Stimulated activated CD4-positive, alpha-beta T cell treated with anti-CD3 and anti-CD28 coated beads, Interleukin-15, amount 100 ng/mL, for 48 hours (primary cell): ENCODE data around the gene IRX2.

ENCODE experiments used
- DNase-seq, 2 donors: peaks; one replicate each; pipeline ENCODE4 v3.0.0-alpha.2; 2020; ENCODE audit warnings: low read depth in 2 of 2

IRX2 gene

DNA sequence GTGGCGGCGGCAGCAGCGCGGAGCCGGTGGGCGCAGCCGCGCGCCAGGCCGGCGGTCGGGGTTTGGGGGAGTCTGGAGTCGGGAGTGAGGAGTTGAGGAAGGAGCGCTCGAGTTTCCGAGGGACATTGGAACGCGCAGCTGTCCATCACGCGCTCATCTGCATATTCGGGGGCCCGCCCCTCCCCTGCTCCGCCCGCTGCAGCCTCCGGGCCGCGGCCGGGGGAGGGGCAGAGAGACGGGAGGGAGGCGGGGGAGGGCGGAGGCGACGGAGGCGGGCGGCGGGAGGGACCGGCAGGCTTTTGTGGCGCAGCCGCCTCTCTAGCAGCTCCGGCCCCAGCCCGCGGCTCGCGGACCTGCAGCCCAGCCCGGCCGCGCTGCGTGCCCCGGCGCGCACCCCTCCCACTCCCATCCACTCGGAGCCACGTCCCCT lies at the start of gene IRX2:
TSS of gene IRX2 (minus strand) at position 86 of the 430 bp plus-strand sequence. CDS start 264 bp downstream, outside the sequence.
- no peak for DNase-seq

DNA sequence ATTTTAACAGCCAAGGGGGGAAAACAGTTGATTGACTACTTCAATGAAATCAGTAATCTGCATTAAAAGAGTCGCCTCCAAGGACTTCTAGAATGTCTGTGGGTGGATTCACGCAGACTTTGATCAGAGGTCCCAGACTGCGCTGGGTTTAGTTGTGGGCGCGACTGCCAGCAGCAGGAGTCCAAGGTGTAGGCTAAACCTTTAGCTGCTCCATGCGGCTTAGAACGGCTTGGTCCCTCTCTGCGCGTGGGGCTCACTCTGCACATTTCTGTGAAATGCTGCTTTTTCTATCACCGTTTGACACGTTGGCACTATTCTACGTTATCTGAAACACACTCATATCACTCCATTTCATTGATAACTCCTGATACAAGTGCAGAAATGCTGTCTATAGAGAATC lies 48.6 kb upstream of the IRX2 start:
- DNase-seq: no peak

DNA sequence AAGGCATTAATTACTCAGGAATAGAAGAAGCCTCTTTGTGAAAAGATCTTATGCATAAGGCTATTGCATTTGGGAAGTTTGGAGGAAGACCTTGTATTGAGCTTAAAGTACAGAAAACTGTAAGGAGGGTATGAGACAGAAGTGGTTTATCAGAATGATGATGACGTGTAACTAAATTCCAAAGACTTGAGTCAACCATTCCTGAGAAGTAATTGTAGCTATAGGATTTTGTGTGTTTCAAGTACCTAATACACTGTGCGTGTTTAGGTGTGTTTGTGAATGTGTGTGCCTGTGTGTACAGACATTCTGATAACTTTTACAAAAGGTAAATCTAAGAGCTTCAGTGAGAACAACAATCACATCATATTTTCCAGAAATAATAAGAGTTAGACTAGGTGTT lies 46.5 kb upstream of the IRX2 start:
- no peak for DNase-seq

DNA sequence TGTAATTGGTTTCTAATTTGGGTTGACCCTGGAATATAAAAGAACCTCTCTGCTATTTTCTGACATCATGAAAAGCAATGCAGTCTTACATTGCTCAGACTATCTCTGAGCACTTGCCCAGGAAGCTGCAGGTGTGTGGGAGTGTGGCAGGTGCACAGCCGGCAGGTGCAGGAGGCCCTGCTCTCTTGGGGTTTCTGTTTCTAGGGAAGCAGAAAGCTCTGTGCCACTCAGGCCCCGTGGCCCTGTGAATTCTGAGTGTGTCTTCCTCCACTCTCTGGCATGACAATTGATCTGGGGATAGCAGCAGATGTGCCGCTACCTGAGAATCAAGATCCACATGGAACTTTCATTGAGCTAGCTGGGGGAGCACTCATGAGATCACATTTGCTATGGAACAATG lies 45.7 kb upstream of the IRX2 start:
- DNase-seq: no peak

DNA sequence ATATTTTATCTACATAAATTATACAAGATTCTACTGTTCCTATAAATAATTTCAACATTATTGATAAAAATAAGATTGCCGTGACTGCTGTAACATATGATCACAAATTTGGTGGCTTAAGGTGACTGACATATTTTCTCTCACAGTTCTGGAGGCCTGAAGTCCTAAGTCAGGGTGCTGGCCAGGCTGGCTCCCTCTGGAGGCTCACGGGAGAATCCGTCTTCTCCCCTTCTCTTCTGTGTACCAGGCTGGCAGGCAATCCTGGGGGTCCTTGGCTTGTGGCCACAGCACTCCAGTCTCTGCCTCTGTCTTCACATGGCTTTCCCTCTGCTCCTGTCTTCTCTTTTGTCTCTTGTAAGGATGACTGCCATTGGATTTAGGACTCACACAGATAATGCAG lies 31.7 kb upstream of the IRX2 start:
- DNase-seq: no peak

DNA sequence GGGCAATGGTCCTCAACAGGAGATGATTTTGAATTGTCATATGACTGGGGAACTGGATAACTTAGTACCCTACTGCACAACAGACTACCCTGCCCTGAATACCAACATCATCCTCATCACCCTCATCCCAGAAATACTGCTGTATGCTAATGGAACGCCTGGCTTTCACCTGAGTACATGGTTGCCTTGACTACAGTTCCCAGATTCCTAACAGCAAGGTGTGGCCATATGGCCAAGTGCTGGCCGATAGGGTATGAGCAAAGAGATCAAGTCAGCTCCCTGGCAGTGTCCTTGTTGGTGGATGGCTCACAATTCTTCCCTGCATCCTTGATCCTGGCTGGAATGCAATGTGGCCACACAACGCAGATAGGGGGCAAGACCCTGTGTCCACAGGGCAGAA lies 31.2 kb upstream of the IRX2 start:
- no peak for DNase-seq

DNA sequence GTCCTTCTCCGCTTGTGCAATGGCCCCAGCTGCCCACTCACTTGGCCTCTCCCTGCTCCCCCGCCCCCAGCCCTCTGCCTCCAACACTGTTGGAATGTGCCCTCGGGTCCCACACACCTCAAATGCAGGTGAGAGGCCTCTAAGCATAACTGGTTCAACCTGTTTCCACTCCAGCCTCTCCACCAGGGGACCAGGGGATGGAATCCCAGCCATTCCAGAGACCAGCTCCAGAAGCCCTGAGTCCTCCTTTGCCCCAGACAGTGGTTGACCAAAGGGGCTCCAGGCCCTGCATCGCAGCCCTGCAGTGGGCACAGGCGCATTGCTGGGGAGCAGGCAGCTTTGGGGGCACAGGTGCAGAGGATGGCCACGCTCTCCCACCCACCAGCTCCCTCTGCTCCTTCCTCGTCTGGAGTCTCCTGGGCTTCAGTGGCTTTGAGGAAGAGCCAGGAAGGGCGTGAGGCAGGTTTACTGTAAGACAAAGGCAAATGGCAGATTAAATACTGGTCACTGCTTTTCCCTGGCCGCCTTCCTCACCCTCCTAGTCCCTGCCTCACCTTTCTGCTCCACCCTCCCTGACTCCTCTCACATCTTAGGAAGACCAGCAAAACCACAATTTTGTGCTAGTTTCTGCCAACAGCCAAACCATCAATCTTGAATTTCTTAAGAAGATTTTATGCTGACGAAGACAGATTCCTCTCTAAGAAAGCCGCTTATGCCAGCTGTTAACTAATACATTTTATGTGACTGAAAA lies 29.1 kb upstream of the IRX2 start:
- DNase-seq: no peak

DNA sequence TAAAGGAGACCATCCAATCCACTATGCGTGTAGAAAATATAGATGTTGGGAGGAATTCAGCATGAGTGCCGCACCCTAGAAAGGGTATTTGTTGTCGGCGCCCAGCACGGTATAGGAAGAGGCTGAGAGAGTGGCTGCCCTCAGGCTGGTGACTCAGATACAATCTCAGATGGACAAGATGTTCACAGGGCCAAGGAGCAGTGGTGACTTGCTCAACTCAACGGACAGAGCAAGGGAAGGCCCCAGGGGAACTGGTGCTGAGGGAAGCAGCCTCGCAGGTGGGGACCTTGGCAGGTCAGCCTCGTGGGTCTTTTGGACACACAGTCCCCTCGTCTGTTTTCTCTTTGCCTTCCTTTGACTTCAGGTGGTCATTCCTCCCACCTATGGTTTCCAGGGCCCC lies 28.0 kb upstream of the IRX2 start:
- no peak for DNase-seq

DNA sequence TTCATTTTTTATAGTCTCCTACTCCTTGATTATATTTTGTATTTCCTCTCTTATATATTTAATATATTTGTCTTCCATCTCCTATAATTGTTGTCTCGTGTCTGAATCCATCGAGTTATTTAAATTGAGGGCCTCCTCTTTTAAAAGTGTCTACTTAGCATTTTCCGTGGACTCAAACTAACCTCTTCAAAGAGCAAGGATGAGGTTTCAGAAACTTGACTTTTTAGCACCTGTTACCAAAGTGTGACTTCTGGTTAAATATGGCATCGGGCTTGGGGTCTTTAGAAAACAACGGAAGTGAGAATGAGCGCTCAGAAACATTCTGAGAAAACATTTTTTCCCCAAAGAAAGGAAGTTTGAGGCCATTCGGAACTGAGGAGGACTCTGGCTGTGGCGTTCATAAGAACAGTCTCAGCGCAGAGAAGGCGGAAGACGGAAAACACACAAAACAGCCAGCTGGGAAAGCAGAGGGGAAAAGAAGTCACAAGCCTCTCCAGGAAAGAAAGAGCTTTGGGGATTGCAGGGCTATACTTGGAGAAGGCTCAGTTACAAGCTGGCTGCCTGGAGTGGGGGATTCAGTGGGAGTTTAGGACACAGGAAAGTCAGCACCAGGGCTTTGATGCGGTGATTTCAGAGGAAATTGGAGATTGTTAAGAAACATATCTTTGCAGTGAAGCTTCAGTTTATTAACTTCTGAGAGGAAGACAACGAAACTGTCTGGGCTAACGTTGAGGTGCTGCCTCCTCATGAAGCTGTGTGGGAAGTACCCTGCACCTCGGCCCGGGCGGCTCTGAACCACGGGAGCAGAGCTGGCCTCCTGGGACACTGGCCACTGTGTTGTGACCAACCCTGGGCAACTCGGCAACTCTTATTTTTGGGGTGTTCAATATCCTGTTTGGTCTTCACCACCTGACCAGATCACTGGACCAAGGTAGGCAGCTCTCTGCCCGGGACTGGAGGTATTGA lies 25.1 kb upstream of the IRX2 start:
- DNase-seq: no peak

DNA sequence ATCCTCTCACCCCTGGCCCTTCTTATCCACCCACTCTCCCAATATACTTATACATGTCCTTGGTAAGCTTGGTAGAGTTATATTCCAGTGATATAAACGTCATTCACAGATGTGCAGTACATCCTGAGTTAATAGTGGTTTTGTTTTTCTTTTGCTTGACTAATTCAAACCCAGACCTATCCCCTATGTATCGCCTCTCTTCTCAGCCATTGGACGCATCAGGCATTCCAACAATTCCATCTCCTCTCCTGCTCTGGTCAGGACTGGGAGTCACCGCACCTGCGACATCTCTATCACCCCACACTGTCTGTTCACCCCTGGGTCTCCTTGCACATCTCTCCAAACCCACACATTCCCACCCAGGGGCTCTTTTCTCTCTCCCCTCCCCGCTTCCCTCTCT lies 21.9 kb upstream of the IRX2 start:
- DNase-seq: no peak

DNA sequence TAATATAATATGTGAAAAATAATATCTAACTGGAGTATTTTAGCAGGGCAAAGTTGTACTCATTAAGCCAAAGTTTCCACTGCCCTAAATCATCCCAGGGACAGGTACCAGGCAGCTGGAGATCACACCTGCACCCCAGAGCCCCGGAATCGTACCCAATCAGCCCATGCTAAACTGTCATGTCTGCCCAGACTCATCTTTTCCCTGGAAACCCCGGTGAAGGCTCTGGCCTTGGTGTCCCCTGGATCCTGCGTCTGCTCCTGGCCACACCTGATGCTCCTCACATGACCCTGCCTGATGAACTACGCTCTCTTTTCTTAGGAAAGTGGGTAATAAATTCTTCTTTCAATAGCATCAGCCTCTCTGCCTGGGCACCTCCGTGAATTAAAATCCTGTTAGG lies 15.6 kb upstream of the IRX2 start:
- DNase-seq: no peak

DNA sequence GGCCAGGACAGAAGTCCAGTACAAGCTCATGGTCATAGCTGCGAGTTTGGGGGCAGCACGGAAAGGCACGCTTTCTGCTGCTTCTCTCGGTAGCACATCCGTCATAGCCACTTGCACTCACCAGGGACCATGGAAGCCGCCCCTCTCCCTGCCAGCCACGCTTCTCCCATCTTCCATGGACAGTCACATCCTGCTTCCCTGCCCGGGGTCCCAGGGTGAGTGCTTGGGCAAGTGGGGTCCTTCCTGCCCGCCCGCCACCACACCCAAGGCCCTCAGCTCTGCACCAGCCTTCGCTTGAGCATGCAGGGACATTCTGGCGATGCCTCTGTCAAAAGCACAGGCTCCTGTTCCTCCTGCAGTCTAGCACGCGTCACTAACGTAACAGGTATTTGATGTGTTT lies 13.1 kb upstream of the IRX2 start:
- no peak for DNase-seq

DNA sequence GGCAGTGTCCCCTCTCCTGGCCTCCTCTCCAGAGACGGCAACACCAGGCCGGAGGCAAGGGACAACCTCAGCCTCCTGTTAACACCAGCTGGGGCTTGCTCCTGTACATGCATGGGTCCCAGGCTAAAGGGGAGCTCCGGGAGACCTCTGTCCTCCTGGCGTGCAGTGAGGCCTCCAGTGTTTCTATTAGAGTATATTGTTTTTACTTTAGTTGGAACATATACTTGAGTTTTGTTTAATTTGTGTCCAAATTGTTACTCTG lies 12.0 kb upstream of the IRX2 start:
- no peak for DNase-seq

DNA sequence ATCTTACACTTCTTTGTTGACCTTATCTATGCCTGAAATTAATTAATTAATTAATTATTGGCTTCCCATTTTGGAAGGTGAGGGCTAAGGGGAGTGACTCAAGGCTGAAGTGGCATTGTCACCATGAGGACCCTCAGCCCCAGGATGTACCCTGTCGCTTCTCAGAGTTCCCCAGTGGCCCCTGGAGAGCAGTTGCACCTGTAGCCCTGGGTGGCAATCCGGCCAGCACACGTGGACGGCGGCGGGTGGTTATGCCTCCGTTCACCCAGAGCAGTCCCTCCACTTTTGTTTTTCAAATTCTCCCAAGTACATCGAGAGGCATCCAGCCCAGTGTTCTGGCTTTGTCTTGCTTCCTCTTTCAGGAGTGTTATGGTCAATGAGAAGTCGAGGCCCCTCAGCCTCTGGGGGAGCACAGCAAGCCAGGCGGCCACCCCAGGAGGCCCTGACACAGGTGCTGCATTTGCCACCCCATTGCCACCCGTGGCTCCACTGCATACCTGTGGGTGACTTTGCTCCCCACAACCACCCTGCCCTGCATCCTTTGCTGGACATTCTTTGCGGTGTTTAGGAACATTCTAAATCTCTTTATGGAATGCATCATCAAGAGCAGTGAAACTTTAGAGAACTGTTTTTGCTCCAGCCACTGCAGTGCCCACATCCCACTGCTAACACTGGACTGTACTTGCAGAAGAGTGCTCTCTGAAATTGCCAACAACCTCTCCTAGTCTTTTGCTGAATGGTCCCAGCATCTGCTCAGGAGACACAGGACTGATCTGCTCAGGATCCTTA lies 11.5 kb upstream of the IRX2 start:
- DNase-seq: no peak

DNA sequence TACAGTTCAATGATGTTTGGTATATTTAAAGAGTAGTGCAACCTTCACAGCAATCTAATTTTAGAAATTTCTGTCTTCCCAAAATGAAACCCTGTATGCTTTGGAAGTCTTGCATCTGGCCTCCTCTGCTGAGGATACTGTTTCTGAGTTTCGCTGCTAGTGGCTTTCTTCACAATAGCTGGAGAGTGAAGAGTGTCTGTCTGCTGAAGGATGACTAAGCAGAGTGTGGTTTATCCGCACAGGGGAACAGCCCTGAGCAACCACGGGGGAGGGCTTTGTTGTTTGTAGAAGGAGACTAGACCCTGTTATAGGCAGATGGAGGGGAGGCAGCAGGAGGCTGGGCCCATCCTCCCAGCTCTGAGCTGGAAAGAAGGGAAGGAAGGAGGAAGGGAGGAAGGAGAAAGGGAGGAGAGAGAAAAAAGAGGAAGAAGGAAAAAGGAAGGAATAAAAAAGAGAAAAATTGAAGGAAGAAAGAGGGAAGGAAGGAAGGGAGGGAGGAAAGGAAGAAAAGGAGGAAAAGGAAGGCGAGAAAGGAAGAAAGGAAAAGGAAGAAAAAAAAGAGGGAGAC lies 10.5 kb upstream of the IRX2 start:
- DNase-seq: no peak

DNA sequence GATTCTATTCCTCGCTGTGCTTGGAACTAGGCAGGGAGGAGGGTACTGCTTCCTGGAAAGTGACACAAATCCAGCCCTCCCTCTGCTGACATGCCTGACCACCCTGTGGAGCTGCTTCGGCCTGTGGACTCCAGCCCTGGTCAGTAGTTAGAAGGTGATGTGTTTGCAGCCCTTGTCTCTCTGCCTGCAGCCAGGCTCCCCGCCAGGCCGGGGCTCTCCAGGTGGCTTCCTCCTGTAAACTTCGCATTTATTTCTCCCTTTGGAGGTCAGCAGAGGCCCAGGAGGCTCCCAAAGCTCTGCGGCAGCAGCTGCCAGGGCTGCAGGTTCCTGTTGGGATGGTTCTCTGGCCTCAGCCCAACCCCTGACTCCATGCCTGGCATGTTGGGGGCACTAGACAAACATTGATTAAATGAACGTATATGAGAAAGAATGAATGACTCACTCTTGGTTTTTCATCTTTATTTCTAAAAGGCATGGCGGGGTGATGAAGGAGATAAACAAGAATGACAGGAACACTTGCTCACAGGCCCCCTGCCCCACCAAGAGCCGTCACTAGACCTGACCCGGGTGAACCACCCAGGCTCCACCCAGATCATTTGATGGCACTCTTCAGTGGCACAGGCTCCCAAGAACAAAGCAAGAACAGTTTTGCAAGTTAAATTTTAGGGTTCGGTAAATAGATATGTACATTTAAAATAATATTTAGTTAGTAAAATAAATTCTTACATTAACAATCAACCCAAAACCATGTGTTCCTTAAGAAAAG lies 8.4 kb upstream of the IRX2 start:
- DNase-seq: no peak

DNA sequence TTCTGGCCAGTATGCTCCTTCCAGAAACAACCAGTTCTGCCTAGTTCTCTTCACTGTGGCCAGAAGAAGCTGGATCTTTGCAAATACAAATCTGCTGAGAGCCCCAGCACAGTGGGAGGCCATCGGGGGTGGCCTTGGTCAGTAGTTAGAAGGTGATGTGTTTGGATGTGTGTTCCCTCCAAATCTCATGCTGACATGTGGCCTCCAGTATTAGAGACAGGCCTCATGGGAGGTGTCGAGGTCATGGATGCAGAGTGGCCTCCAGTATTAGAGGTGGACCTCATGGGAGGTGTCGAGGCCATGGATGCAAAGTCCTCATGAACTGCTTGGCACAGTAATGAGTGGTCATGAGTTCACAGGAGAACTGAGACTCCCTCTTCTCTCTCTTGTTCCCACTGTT lies 7.6 kb upstream of the IRX2 start:
- no peak for DNase-seq

DNA sequence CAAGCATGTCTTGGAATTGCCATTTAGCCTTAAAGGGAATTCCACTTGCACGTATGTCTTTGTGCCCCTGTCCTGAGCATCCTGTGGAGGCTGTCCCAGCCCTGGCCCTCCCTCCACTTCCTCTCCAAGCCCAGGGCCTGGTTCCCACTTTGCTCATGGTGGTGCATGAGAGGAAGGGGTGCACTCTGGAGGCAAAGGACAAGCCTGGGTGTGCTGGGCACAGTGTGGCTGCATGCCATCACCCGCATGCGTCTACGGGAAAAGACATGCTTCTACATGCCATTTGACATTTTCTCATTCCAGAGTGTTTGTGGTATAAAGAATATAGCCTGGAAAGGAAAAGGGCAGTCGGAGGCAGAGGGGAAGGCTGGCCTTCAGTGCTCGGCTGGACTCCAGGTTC lies 7.2 kb upstream of the IRX2 start:
- DNase-seq: no peak

DNA sequence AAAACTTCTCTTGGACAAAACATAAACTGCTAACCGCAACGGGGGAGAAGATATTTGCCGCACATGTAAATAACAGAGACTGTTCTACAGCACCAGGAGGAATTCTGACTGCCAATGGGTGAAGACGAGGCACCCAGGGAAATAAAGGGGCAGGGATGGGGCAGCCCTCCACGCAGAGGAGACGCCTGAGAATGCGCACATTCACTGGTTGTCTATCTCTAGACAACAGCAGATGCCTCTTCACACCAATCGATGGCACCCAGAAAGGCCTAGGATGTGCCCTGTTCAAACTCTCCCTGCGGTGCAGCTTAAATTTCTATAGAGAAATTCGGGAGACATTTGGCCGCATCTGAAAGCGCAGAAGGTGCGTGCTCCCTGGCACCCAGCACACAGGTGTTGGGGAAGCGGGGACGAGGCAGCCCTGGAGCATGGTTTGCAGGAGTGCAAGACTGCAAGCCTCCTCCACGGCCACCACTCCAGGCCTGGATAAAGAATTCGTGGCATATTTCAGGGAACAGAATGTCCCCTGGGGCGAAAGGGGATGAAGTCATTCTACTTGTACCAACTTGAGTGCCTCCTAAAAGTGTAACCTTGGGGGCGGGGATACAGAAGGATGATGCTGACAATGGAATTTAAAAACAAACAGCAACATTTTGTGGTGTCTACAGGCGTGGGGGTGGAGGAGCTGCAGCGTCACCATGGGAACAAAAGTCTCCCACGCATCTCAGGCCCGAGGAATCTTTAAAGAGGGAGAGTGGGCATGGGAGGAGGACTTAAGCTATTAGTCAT lies 6.3 kb upstream of the IRX2 start:
- DNase-seq: no peak
